Stimulated activated naive CD8-positive, alpha-beta T cell treated with anti-CD3 and anti-CD28 coated beads, Interleukin-15, amount 100 ng/mL, for 72 hours (primary cell): ENCODE results near the gene CCT8L2.
"Not testable (repeated sequence)": the region's sequence is repeated elsewhere in the genome, so short reads cannot be mapped to it uniquely, and the experiment has no call there.

Source experiments
- ATAC-seq: fragments of 150-1000 bp; cut with Tn5 transposase; 2 replicates; pipeline ENCODE4 v1.10.0; 2021; ENCODE audit warnings: mild to moderate bottlenecking, moderate library complexity
- DNase-seq, 2 donors: peaks; one replicate each; pipeline ENCODE4 v3.0.0; 2021 to 2022
- H3K27ac Mint-ChIP-seq, 2 donors: one replicate each; pipeline ENCODE4 v1.8.0; 2022; ENCODE audit warnings: mild to moderate bottlenecking in 2 of 2, mixed read lengths in 2 of 2, moderate library complexity in 2 of 2
- H3K27me3 Mint-ChIP-seq: one replicate; pipeline ENCODE4 v1.8.0; 2022; ENCODE audit warnings: mixed read lengths
- H3K4me1 Mint-ChIP-seq: one replicate; pipeline ENCODE4 v1.8.0; 2022; ENCODE audit warnings: mild to moderate bottlenecking, mixed read lengths
- H3K4me3 Mint-ChIP-seq, 2 donors: one replicate each; pipeline ENCODE4 v1.8.0; 2022; ENCODE audit warnings: mild to moderate bottlenecking in 2 of 2, mixed read lengths in 2 of 2, moderate library complexity in 1 of 2
- H3K9me3 Mint-ChIP-seq, 2 donors: one replicate each; pipeline ENCODE4 v1.8.0; 2022; ENCODE audit warnings: mixed read lengths in 2 of 2

The CCT8L2 gene, protein sequence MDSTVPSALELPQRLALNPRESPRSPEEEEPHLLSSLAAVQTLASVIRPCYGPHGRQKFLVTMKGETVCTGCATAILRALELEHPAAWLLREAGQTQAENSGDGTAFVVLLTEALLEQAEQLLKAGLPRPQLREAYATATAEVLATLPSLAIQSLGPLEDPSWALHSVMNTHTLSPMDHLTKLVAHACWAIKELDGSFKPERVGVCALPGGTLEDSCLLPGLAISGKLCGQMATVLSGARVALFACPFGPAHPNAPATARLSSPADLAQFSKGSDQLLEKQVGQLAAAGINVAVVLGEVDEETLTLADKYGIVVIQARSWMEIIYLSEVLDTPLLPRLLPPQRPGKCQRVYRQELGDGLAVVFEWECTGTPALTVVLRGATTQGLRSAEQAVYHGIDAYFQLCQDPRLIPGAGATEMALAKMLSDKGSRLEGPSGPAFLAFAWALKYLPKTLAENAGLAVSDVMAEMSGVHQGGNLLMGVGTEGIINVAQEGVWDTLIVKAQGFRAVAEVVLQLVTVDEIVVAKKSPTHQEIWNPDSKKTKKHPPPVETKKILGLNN

DNA sequence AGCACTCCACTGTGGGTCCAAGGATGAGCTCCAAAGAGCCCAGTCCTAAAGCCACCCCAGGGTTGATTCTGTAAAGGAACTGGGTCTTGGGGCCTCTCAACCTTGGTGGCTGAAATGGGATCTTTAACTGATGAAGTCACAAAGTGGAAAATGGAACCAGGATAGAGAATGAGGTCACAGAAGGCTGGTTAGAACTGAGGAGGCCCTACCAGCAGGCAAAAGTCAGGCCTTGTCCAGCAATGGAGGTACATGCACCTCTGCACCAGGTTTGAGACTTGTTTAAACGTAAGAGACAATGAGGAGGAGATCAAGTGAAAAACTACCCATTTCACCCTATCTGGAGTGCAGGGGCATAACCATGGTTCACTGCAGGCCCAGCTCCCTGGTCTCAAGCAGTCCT lies at the start of gene CCT8L2:
TSS of gene CCT8L2 (minus strand) at position 101 of the 400 bp plus-strand sequence. CDS start 260 bp downstream, outside the sequence.
- ATAC-seq, H3K4me1 Mint-ChIP-seq, DNase-seq, H3K9me3 Mint-ChIP-seq, H3K4me3 Mint-ChIP-seq, H3K27ac Mint-ChIP-seq: not testable (repeated sequence)
- H3K27me3 Mint-ChIP-seq, result peaks cover 15% of the 10 kb centered on the region

DNA sequence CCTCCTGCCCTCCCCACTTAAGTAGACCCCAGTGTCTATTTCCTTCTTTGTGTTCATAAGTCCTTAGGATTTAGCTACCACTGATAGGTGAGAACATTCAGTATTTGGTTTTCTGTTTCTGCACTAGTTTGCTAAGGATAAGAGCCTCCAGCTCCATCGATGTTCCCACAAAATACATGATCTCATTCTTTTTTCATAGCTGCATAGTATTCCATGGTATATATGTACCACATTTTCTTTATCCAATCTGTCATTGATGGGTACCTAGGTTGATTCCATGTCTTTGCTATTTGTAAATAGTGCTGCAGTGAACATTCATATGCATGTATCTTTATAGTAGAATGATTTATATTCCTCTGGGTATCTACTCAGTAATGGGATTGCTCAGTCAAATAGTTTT lies 42.8 kb upstream of the CCT8L2 start:
- ATAC-seq, DNase-seq: not testable (repeated sequence)

DNA sequence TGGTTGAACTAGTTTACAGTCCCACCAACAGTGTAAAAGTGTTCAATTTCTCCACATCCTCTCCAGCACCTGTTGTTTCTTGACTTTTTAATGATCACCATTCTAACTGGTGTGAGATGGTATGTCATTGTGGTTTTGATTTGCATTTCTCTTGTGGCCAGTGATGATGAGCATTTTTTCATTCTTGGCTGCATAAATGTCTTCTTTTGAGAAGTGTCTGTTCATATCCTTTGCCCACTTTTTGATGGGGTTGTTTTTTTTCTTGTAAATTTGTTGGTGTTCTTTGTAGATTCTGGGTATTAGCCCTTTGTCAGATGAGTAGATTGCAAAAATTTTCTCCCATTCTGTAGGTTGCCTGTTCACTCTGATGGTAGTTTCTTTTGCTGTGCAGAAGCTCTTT lies 41.5 kb upstream of the CCT8L2 start:
- H3K4me1 Mint-ChIP-seq, H3K9me3 Mint-ChIP-seq, H3K4me3 Mint-ChIP-seq, H3K27me3 Mint-ChIP-seq, ATAC-seq, H3K27ac Mint-ChIP-seq, DNase-seq: not testable (repeated sequence)

More for the DNA sequence above, 42.8 kb upstream of the CCT8L2 start:
- H3K9me3 Mint-ChIP-seq, H3K27me3 Mint-ChIP-seq, H3K4me1 Mint-ChIP-seq, H3K4me3 Mint-ChIP-seq, H3K27ac Mint-ChIP-seq: not testable (repeated sequence)

DNA sequence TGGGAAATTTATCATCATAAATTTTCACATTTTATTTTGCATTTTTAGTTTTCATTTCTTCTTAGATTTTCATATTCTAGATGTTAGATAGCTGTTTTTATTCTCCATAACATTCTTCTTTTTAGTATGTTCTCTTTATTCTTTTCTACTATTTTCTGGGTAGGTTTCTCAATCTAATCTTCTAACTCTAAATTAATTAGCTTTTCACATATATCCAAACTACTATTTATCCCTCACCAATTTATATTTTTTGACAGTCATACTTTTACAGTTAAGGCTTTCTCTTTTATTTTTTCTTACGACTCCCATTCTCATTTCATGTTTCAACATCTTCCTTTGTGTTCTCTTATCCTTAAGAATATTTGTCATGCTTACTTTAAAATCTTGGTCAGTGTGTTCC lies 35.9 kb upstream of the CCT8L2 start:
- not testable (repeated sequence) for H3K9me3 Mint-ChIP-seq, DNase-seq, H3K4me3 Mint-ChIP-seq, ATAC-seq, H3K27me3 Mint-ChIP-seq, H3K4me1 Mint-ChIP-seq, H3K27ac Mint-ChIP-seq

DNA sequence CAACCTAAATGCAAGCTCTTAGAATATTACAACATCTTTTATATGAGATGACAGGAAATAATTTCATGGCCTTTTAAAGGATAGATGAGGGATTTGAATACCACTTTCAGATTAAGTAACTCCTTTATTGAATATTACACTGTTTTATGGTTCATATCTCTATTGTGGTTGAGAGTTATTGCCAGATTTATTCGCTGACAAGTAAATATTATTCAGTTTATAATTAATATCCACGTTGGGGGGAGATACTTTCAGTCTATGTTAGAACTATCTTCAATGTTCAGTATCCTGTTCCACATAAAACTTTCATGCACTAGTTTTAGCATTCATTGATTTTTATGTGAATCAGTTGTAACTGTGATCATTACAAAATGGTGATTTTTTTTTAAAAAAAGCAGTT lies 32.4 kb upstream of the CCT8L2 start:
- not testable (repeated sequence) for H3K9me3 Mint-ChIP-seq, H3K4me3 Mint-ChIP-seq, DNase-seq, H3K4me1 Mint-ChIP-seq, H3K27ac Mint-ChIP-seq, ATAC-seq, H3K27me3 Mint-ChIP-seq

DNA sequence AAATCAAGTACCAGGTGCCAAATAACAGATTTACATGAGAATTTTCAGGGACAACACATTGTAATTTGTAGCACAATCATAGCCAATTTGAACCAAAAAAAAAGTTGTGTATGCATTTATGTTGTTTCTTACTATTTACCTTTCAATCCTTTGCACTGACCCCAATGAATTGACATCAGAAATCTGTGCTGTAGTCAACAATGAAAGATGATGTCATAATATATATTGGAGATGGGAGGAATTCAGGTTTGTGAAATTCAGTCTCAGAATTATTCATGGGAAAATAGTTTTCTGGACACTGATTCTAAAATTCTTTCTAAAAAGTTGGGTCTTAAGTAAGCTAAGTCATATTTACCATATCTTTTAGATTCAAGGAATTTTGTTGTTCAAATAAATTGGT lies 31.0 kb upstream of the CCT8L2 start:
- H3K27ac Mint-ChIP-seq, H3K27me3 Mint-ChIP-seq, ATAC-seq, DNase-seq, H3K4me3 Mint-ChIP-seq, H3K9me3 Mint-ChIP-seq, H3K4me1 Mint-ChIP-seq: not testable (repeated sequence)

DNA sequence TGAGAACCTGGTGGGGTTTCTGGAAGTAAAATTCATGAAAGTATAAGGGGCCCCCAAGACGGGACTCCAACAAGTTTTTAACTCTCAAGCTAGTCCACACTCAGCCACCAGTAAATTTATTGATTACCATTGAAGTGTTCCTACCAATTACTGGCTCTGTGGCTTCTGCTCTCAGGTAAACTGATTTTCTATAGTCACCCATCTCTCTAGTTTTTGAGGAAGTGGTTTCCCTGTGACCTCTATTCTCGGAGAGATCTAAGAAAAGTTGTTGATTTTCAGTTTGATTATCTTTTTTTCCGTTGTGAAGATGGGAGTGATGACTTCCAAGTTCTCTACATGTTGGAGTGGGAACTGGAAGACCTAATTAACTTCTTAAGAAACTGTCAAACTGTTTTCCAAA lies 24.9 kb upstream of the CCT8L2 start:
- DNase-seq, H3K27ac Mint-ChIP-seq, H3K4me1 Mint-ChIP-seq, H3K4me3 Mint-ChIP-seq, H3K9me3 Mint-ChIP-seq, ATAC-seq, H3K27me3 Mint-ChIP-seq: not testable (repeated sequence)

DNA sequence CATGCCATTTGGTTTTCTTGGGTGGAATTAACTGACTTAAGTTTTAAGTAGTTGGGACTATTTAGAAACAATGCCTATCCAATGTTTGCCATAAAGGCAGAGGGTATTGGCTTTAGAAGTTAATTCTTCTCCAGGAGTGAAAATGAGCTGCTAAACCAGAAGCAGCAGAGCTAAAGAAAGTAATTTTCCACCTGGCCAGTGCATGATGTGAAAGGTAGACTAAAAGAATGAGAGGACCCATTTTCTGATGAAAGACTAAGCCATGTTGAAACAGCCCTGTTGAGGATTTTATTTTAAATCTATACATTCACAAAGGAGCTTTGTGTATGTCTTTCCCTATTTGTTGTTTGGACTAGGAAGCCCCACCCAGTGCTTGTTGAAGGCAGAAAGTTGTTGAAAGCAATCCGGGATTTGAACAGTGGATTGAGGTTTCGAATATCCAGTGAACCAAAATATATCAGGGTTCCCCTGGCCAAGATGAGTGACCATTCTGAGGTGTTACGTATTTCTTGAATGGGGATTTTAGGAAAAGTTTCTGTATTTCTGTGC lies 23.9 kb upstream of the CCT8L2 start:
- not testable (repeated sequence) for DNase-seq, ATAC-seq, H3K4me1 Mint-ChIP-seq, H3K4me3 Mint-ChIP-seq, H3K27ac Mint-ChIP-seq, H3K9me3 Mint-ChIP-seq
- peaks cover 18% of the 10 kb centered on the region for H3K27me3 Mint-ChIP-seq

DNA sequence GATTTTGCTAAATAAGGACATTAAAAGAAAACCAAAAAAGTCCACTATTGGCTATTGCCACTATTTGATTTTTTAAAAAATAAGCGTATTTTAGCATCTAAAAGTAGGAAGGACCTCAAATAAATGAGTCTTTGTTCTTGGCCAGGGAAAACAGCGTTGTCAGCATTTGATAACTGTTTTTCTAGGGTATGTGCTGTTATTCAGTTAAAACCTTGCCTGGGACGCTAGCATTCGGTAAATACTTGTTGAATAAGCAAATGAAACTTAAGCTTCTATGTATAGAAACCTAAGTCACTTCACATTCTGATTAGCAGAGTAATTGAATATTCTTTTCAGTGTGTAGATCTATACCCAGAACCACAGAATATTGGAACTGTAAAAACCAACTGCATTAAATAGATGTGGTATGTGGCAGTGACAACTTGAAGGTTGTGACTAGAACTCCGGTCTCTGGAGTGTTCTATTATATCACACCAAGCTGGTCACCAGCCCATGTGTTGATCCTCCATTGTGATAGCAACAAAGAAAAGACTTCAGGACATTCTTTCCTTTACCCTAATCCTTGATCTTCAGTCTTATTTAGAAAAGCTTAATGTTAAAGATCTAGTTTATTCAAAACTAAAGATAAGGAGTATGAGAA lies 23.1 kb upstream of the CCT8L2 start:
- H3K4me3 Mint-ChIP-seq, H3K27ac Mint-ChIP-seq, H3K9me3 Mint-ChIP-seq, H3K4me1 Mint-ChIP-seq, ATAC-seq, DNase-seq: not testable (repeated sequence)
- peaks cover 25% of the 10 kb centered on the region for H3K27me3 Mint-ChIP-seq

DNA sequence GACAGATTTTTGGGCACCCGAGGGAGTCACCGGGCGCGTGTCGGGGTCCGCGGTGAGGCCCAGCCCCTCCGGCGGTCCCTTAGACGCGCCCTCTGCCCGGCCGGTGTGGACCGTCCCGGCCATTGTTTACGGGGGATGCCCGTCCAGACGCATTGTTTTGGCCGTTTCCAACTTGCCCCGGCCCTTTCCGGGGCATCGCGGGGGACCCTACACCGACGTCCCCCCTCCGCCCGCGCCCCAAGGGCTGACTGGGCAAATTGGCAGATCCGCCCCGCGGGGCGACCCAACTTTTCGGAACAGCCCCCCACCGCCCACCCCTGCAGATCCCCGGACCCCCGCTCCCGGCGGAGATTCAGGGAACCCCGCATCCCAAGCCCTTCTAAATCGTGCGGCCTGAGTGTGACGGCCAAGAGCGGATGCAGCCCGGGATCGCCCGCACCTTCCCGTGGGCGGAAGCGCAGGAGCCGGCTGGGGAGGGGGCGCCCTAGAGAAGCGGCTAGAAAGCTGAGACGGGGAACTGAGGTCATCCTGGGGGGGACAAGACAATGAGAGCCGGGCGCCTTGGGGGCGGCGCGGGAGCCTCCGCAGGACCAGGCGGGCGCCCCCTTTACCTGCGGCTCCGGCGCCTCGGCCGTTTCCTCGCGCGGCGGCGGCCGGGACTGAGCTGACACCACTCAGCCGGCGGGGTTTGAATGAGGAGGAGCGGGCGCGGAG lies 17.1 kb upstream of the CCT8L2 start:
- no peaks in the 10 kb centered on the region for H3K4me1 Mint-ChIP-seq
- DNase-seq (no peak), ATAC-seq (peak; percentile 33)
- peak overlapping the region in 1 of 2 donors; percentile 61 for H3K4me3 Mint-ChIP-seq
- no peak overlapping the region for H3K27ac Mint-ChIP-seq
- peaks cover 49% of the 10 kb centered on the region for H3K27me3 Mint-ChIP-seq
- H3K9me3 Mint-ChIP-seq, result no peaks in the 10 kb centered on the region

DNA sequence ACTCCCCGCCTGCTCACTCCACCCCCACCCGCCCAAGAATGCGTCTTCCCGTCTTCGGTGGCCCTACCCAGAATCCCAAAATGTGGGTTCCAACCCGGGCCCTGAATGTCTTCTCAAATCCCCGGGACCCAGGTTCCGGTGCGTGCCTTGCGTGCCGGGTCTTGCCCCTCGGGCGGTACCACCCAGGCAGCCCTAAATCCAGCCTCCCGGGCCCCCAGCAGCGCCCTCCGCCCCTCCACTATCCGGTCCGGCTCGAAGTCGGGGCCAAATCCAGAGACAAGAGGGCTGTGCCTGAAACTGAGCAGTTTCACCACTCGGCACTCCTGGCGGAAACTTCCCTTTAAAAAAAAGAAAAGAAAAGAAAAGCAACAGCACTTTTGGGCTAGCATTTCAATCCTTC lies 16.3 kb upstream of the CCT8L2 start:
- no peak overlapping the region for H3K4me3 Mint-ChIP-seq
- ATAC-seq (no peak), DNase-seq (no peak)
- peaks cover 49% of the 10 kb centered on the region for H3K27me3 Mint-ChIP-seq
- H3K27ac Mint-ChIP-seq, result no peak overlapping the region
- no peaks in the 10 kb centered on the region for H3K4me1 Mint-ChIP-seq
- H3K9me3 Mint-ChIP-seq, result no peaks in the 10 kb centered on the region

DNA sequence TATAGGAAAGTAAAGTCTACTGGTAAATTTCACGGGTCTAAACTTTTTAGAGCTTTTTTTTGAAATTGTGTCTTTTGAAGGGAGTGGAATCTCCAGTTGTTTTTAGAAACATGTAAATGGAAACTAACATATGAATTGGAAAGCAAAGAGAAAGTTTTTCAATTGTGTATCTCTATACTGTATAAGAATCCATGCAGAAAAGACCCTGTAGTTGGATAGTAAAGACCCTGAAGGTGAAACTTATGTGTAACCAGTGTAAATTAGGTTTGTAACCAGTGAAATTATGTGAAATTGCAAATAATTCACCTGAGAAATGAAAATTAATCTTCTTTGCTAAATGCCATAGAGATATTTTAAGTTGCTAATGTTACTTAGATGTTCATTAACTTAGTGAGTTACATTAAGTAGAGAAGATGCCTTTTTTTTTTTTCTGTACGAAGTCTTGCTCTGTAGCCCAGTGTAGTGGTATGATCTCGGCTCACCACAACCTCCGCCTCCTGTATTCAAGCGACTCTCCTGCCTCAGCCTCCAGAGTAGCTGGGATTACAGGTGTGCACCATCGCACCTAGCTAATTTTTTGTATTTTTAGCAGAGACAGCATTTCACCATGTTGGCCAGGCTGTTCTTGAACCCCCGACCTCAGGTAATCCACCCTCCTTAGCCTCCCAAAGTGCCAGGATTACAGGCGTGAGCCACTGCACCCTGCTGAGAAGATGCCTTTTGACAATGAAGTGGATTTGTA lies 11.8 kb upstream of the CCT8L2 start:
- not testable (repeated sequence) for H3K4me3 Mint-ChIP-seq, H3K9me3 Mint-ChIP-seq, ATAC-seq, DNase-seq, H3K27ac Mint-ChIP-seq
- peaks cover 10% of the 10 kb centered on the region for H3K4me1 Mint-ChIP-seq
- peaks cover 42% of the 10 kb centered on the region for H3K27me3 Mint-ChIP-seq

DNA sequence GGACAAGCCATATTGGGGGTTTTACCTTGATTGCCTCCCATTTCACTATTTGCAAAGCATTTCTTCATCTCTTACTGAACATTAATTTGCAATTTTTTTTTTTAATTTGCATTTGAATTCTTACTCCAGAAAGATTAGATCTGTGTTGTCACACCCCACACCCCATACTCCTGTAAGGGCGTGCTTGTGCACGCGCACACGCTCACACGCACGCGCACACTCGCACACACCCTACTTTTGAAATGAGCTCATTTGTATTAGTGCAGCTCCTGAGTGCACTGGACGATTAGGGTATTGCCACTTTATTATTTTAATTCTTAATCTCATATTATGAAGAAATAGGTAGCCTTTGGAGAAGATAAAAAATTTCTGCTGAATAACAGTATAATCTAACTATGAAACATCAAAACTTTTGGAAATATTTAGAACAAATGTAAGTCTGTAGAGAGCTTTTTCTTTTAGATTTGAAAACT lies 11.2 kb upstream of the CCT8L2 start:
- not testable (repeated sequence) for H3K27ac Mint-ChIP-seq, H3K9me3 Mint-ChIP-seq, DNase-seq, ATAC-seq
- H3K4me1 Mint-ChIP-seq, result peaks cover 10% of the 10 kb centered on the region
- peaks cover 38% of the 10 kb centered on the region for H3K27me3 Mint-ChIP-seq
- H3K4me3 Mint-ChIP-seq, result peak overlapping the region; percentile 15 to 72

DNA sequence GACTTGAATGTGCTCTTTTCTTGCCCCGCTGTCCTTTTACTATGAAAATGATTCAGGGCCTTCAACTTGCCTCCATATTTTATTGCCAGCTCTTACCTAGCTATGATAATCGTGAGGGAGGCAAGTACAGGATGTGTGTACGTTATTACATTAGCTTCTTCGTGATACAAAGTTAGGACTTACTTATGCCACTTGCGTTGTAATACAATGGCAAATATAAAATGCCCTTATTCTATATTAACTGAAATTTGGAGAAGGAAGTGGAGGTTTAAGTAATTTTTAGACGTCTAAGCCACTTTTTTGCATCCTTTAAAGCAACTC lies 10.8 kb upstream of the CCT8L2 start:
- peak overlapping the region; percentile 15 to 72 for H3K4me3 Mint-ChIP-seq
- peak; percentile 40 for ATAC-seq
- H3K27ac Mint-ChIP-seq, result no peak overlapping the region
- H3K27me3 Mint-ChIP-seq, result peaks cover 34% of the 10 kb centered on the region
- H3K9me3 Mint-ChIP-seq, result no peaks in the 10 kb centered on the region
- peaks cover 10% of the 10 kb centered on the region for H3K4me1 Mint-ChIP-seq
- DNase-seq, result no peak
